PC-9 (cell line): ENCODE data around the gene SOX2. TPM values are rescaled to one million over a fixed set of nuclear protein-coding genes. Genes with fewer than 3 reads are reported as not detected.

Experiments used
- BruUV-seq: library from RNA; stranded (reverse); fragments of 400-500 nt; replicated peaks from 2 replicates; lab custom pipeline; 2021; lab: Mats Ljungman, UMichigan
- CTCF ChIA-PET: fragments of 300-600 bp; sonication (Branson Sonifier 250); formaldehyde crosslinking; loops from one replicate; lab custom pipeline; 2022; ENCODE audit warnings: antibody characterized with exemption; lab: Charles Lee
- POLR2A ChIA-PET: fragments of 300-600 bp; sonication (Branson Sonifier 250); formaldehyde crosslinking; loops from one replicate; lab custom pipeline; 2022; ENCODE audit warnings: antibody characterized with exemption; ENCODE audit not compliant: unreplicated experiment; lab: Charles Lee
- DNase-seq, 2 experiments: peaks; one replicate each; pipeline versions ENCODE4 v3.0.0 to v3.0.0-alpha.2; 2015 to 2022; ENCODE audit warnings: mixed read lengths in 1 of 2
- H2AFZ ChIP-seq: fragments of 200-600 bp; sonication (generic); 2 replicates; pipeline ENCODE4 v1.8.1; 2017; ENCODE audit warnings: antibody characterized with exemption
- H3F3A ChIP-seq: fragments of 200-600 bp; sonication (generic); 2 replicates; pipeline ENCODE4 v1.8.1; 2017; ENCODE audit warnings: antibody characterized with exemption, mild to moderate bottlenecking, low read depth; ENCODE audit not compliant: insufficient read depth
- H3K27ac ChIP-seq: fragments of 200-600 bp; sonication (generic); 2 replicates; pipeline ENCODE4 v1.6.1; 2016; ENCODE audit warnings: mixed run types
- H3K27me3 ChIP-seq: fragments of 200-600 bp; sonication (generic); 2 replicates; pipeline ENCODE4 v1.6.1; 2016; ENCODE audit warnings: low read depth, mixed run types; ENCODE audit not compliant: insufficient read depth
- H3K36me3 ChIP-seq: fragments of 200-600 bp; sonication (generic); 2 replicates; pipeline ENCODE4 v1.6.1; 2016; ENCODE audit warnings: low read depth, mixed run types
- H3K4me1 ChIP-seq: fragments of 200-600 bp; sonication (generic); replicated peaks from 2 replicates; pipeline ENCODE4 v1.6.1; 2016; ENCODE audit warnings: mixed run types; ENCODE audit not compliant: insufficient read depth
- H3K4me2 ChIP-seq: fragments of 200-600 bp; sonication (generic); 2 replicates; pipeline ENCODE4 v1.6.1; 2017; ENCODE audit warnings: mixed run types
- H3K4me3 ChIP-seq: fragments of 200-600 bp; sonication (generic); 2 replicates; pipeline ENCODE4 v1.6.1; 2016; ENCODE audit warnings: mixed run types
- H3K79me2 ChIP-seq: fragments of 200-600 bp; sonication (generic); 2 replicates; pipeline ENCODE4 v1.6.1; 2017; ENCODE audit warnings: low read depth, mixed run types
- H3K9me2 ChIP-seq: fragments of 200-600 bp; sonication (generic); 2 replicates; pipeline ENCODE4 v1.8.1; 2017; ENCODE audit warnings: mild to moderate bottlenecking; ENCODE audit not compliant: insufficient read depth
- H3K9me3 ChIP-seq: fragments of 200-600 bp; sonication (generic); 2 replicates; pipeline ENCODE4 v1.8.1; 2016; ENCODE audit warnings: low read depth; ENCODE audit not compliant: insufficient read depth
- H4K20me1 ChIP-seq: fragments of 200-600 bp; sonication (generic); 2 replicates; pipeline ENCODE4 v1.8.1; 2017; ENCODE audit not compliant: insufficient read depth
- EZH2 ChIP-seq: fragments of 200-600 bp; sonication (generic); IDR thresholded peaks from 2 replicates; pipeline ENCODE4 v1.8.0; 2017; ENCODE audit warnings: antibody characterized with exemption, low read depth
- intact Hi-C: fragments of 100-400 bp; cut with micrococcal nuclease; formaldehyde crosslinking; loops from one replicate; pipeline ENCODE4 v1.10.0; 2022; ENCODE audit not compliant: unreplicated experiment
- total RNA-seq: library from RNA; stranded (reverse); gene quantifications from 2 replicates; pipeline ENCODE4 v1.2.3, GENCODE V29; 2021
- TF ChIP-seq, protein P1 (sequence below): fragments of 200-600 bp; sonication (generic); conservative IDR thresholded peaks from 2 replicates; pipeline ENCODE4 v1.6.1; 2017; ENCODE audit warnings: mixed run types, antibody characterized with exemption, mild to moderate bottlenecking, moderate library complexity

SOX2 gene
- total RNA-seq, 1 experiment from 2014 or later, result not detected

DNA sequence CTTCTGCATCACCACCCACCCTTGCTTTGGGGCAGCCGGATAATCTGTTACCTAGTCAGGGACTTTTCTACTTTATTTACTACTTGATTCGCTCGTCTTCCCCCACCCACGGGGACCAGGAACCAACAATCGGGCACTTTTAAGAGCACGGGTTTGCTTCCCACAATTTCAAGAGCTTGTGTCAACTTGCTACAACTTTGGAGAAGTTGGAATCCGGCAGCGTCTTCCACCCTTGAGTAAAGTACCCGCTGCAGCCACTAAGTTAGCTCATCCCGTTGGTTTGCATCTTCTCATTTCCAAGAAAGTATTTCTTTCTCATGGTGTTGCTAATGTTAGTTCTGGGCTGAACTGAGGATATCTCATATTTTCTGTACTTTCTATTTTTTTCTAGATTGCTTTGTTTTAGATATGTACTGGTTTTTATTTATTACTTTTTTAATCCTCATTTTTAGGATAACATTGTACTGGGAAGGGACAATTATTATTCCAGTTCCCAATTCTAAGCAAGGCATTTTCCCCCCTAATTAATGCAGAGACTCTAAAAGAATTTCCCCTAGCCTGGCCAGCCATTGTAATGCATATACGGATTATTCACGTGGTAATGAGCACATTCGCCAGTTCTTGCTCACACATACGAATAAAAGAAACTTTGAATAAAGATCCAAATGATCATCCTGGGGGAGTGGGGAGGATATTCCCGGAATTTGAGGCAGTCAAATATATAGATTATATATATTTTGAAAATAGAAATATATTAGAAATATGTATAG lies 4.0 kb downstream of the SOX2 start:
- intact Hi-C loops, result no loop called here
- no peak for DNase-seq
- TF ChIP-seq, protein P1, sequence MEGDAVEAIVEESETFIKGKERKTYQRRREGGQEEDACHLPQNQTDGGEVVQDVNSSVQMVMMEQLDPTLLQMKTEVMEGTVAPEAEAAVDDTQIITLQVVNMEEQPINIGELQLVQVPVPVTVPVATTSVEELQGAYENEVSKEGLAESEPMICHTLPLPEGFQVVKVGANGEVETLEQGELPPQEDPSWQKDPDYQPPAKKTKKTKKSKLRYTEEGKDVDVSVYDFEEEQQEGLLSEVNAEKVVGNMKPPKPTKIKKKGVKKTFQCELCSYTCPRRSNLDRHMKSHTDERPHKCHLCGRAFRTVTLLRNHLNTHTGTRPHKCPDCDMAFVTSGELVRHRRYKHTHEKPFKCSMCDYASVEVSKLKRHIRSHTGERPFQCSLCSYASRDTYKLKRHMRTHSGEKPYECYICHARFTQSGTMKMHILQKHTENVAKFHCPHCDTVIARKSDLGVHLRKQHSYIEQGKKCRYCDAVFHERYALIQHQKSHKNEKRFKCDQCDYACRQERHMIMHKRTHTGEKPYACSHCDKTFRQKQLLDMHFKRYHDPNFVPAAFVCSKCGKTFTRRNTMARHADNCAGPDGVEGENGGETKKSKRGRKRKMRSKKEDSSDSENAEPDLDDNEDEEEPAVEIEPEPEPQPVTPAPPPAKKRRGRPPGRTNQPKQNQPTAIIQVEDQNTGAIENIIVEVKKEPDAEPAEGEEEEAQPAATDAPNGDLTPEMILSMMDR, result no peak
- TF ChIP-seq EZH2, result no peak
- ChIA-PET POLR2A (no interaction called here), CTCF (no interaction called here)
- Histone ChIP-seq H4K20me1 (no peaks in the 10 kb centered on the region), H3K4me2 (no peak overlapping the region), H2AFZ (no peak overlapping the region), H3K9me3 (no peaks in the 10 kb centered on the region), H3F3A (peaks cover 6% of the 10 kb centered on the region; the same call in 1 of the 2 replicates), H3K36me3 (no peaks in the 10 kb centered on the region), H3K27ac (no peak overlapping the region), H3K4me1 (peaks cover 13% of the 10 kb centered on the region), H3K9me2 (no peaks in the 10 kb centered on the region), H3K27me3 (peaks cover 26% of the 10 kb centered on the region), H3K4me3 (no peak overlapping the region), H3K79me2 (no peaks in the 10 kb centered on the region)
- BruUV-seq, result no TSS peak

DNA sequence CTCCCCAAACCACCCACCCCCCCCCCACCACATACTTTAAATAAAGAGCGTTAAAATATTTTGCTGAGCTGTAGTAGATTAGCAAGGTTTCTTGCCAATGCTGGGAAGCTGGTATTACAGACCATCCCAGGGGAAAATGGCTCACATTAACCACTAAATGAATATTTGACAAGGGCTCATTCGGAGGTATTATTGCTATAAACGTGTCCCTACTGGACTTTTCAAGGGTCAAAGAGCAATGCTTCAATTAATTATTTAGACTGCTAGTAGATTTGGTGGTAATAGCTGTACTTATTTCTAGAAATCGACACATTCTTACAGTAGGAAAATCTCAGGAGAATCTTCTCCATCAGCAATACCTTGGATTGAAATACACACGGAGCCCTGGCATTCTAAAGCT lies 5.2 kb downstream of the SOX2 start:
- Histone ChIP-seq H3F3A (no peaks in the 10 kb centered on the region), H3K4me1 (peaks cover 8% of the 10 kb centered on the region; the same call in 1 of the 2 replicates), H3K27me3 (peaks cover 26% of the 10 kb centered on the region), H3K27ac (no peak overlapping the region), H3K4me2 (no peak overlapping the region), H3K79me2 (no peaks in the 10 kb centered on the region), H4K20me1 (no peaks in the 10 kb centered on the region), H3K9me2 (no peaks in the 10 kb centered on the region), H2AFZ (no peak overlapping the region), H3K9me3 (no peaks in the 10 kb centered on the region), H3K4me3 (no peak overlapping the region), H3K36me3 (no peaks in the 10 kb centered on the region)
- POLR2A ChIA-PET, result no interaction called here
- no peak for DNase-seq
- TF ChIP-seq, protein P1, result no peak
- intact Hi-C loops, result no loop called here
- CTCF ChIA-PET, result interaction anchor here (0.6 kb wide), 1 partner anchor 902 kb away, joined by 6 read pairs; no protein-coding TSS in a partner anchor
- no TSS peak for BruUV-seq

DNA sequence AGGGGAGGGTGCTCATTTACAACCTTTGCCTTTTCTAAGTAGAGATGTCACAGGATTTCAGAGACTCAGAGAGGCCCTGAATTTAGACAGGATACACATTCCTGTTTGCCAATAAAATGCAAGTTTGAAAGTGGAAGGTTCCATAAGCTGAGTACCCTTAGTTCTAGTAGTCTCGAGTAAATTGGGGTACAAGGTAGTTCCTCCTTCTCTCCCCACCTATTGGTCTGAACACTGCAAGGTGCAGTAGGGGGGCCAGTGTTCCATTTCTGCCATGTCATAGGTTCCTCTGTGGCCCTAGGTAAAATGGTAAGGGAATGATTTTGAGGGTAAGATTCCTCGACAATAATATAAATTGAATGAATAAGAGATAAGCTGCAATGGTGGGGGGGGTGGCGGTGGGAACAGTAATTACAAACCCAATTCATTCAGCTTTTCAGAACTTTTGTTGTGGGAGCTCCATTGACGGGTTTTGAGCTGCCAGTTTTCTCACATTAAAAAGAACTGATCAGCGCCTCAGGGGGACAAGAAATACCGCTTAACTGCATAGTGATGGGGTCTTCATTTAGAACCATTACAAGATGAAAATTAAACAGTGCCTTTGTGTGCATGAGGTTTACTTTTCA lies 5.9 kb downstream of the SOX2 start:
- Histone ChIP-seq H3K4me2 (no peak overlapping the region), H3K27me3 (peaks cover 23% of the 10 kb centered on the region), H3F3A (no peaks in the 10 kb centered on the region), H3K79me2 (no peaks in the 10 kb centered on the region), H2AFZ (no peak overlapping the region), H3K36me3 (no peaks in the 10 kb centered on the region), H3K4me3 (no peak overlapping the region), H3K9me2 (no peaks in the 10 kb centered on the region), H4K20me1 (no peaks in the 10 kb centered on the region), H3K4me1 (peaks cover 6% of the 10 kb centered on the region; the same call in 1 of the 2 replicates), H3K27ac (no peak overlapping the region), H3K9me3 (no peaks in the 10 kb centered on the region)
- ChIA-PET CTCF (no interaction called here), POLR2A (no interaction called here)
- no TSS peak for BruUV-seq
- intact Hi-C loops, result no loop called here
- no peak for DNase-seq
- TF ChIP-seq EZH2, result no peak
- TF ChIP-seq, protein P1, result no peak
